HG03558 (cell line): ENCODE results near the gene ACP1.

Experiments used
- ATAC-seq: cut with Tn5 transposase; IDR thresholded peaks from one replicate; pipeline ENCODE4 v1.9.1; 2021; ENCODE audit warnings: moderate number of reproducible peaks; ENCODE audit not compliant: unreplicated experiment; ENCODE audit errors: extremely low read depth

The ACP1 gene

DNA sequence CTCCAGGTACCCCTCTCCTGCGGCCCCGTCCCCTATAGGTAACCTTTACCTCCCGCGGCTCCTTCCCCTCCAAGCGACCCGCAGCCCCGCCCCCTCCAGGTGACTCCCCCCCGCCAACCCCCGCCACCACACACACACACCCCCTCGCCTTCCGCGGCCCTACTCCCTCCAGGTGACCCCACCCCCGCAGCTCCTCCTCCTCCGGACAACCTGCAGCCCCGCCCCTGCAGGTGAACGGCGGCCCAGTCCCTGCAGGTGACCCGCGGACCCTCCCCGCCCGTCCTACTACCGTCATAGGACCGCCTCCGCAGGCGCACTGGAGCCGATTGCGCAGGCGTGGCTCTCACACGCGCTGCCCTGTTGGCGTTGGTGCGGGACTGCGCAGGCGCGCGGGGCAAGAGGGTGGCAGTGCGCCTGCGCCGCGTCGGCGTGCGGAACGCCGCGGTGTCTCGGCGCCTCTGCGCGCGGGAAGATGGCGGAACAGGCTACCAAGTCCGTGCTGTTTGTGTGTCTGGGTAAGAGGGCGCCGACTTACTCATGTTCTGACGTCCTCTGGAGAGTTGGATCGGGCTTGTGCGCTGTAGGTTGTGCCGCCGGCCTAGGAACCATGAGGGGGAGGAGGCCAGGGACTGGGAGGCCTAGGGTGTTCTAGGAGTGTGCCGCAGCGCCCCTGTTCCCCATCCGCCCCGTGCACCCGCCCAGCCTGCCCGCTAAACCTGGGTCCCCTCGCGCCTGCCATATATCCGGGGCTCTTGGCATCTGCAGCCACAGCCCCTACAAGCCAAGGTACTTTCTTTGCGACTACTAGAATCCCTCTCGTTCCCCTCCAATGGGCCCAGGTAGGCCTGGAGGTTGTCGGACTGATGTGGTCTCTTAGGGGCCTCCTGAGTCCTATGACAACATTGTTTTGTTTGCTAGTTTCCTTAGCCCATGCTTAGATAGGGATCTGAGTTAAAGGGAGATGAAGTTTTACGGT lies at the start of gene ACP1:
TSS of gene ACP1 (plus strand) at position 455 of the 976 bp plus-strand sequence. CDS start at position 473, 18 bp downstream.
- ATAC-seq, result peak; percentile 91

DNA sequence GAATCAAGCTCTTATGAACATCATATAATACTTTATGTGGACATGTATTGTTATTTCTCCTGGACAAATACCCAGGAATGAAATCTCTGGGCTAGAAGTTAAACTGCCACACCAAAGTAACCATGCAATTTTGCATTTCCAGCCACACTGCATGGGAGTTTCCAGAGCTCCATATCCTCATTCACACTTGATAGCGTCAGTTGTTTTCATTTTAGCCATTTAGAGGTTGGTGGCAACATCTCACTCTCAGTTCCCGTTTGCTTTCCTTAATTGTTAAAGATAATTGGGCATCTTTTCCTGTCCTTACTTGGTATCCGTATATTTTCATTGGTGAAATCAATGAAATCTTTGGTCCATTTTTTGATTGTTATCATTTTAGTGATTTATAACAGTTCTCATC lies 48.7 kb upstream of the ACP1 start:
- no peak for ATAC-seq

GRCh38 chr2:223451-223850 lies 41.3 kb upstream of the ACP1 start:
- no peak for ATAC-seq

DNA sequence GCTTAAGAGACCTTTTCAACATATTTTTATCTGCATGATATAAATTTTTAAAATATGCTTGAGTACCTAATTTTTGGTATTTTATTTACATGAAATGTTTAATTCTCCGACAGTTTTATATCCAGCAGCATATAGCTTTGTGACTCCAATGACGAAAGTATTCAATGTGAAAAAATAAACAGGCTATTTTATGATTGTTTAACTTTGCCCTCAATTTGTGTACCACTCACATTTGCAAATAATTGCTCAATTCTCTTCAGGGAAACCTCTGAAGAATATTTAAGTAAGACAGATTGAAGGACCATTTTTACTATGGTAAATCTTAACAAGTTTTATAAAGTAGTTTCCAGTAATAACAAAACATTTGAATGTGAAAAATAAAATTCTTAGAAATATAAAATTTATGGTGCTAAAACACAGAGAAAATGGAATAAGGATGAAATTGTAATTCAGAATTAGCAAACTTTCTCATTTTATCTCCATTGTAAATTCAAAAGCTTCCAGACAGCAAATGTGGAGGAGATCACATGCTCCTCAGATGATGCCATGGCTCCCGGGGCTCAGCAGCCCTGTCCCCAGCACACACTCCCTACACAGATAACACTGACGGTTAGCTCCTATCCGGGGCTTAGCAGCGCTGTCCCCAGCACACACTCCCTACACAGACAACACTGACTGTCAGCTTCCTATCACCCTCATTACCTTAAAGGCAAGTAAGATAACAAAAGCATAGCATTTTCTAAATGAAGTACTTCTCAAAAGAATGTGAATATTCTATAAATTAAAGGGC lies 40.6 kb upstream of the ACP1 start:
- no peak for ATAC-seq

- ATAC-seq, result no peak
Measured at GRCh38 chr2:228115-228514, 36.6 kb upstream of the ACP1 start.

GRCh38 chr2:228518-229278 lies 36.0 kb upstream of the ACP1 start:
- no peak for ATAC-seq

- ATAC-seq, result no peak
Measured at GRCh38 chr2:231521-232185, 33.1 kb upstream of the ACP1 start.

DNA sequence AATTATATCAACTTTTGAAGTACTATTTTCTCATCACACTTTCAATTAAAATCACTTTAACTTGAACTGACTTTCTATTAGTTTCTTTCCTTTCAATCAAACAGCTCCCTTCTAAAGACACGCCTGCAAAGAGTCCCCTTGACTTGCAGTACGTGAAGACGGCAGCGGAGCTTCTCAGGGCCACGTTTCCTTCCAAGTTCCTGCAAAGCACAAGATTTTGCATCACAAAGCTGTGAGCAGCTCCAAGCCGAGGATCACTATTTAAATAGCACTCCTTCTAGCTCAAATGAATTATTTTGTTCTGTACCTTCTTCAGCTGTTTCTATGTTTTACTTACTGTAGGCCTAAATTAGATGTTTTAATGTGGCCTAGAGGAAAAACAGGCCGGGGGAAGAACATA lies 31.7 kb upstream of the ACP1 start:
- no peak for ATAC-seq

DNA sequence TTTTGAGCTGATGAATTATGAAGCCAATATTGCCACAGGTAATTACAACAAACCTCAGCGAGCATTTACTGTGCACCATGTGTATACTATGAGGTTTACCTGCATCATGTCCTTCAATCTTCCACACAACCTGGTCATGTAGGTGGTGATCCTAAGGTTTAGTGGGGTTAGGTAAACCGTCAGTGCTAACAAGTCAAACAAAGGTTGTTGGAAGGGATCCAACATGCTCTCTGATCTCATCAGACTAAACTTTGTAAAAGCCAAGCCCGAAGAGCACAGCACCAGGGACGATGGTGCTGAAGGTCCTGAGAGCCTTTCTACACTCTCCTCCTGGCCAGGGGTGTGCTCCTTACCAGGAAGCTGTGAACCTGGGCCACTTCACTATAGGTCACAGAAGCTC lies 30.3 kb upstream of the ACP1 start:
- no peak for ATAC-seq

DNA sequence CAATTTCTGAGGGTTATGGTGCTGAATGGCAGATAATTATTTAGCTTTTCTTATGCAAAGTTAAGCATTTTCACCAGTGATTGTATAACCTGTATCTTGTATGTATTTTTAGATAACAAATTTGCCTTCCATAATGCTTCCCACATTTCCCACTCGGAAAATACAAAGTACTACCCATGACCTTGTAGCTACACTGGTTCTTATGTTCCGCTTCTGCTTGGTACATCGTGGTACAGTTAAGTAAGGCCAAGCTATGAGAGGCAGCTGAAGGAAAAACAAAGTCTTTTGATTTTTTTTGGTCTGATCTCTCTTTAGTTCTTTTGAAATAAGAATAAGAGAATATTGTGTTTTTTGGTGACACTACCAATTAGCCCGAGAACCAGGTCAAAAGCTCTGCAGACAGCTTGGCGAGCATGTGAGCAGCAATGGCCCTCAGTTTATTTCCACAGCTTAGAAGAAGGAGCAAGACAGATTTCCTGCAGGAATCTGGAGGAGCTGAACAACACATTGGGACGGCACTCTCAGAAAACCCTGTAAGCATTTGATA lies 27.7 kb upstream of the ACP1 start:
- no peak for ATAC-seq

- ATAC-seq, result no peak
Measured at GRCh38 chr2:237878-238277, 26.9 kb upstream of the ACP1 start.

DNA sequence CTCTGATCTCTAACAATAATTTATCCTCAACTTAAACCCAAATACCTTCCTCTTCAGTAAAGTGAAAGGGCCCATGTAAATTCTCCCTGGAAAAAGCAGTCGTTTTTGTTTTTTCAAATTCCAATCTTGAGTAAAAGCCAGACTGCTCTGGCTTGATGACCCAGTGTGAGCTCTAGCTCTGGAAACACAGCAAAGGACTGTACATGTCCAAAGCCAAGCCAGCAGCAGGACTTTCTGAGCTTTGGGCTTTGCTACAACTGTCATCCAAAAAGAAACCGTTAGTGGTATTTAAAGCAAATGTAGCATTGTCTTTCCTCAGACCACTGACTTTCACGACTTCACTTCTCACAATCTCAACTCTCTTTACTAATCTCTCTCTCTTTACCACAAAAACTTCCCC lies 26.3 kb upstream of the ACP1 start:
- no peak for ATAC-seq

GRCh38 chr2:238869-239268 lies 25.9 kb upstream of the ACP1 start:
- ATAC-seq, result no peak

GRCh38 chr2:244547-244946 lies 20.2 kb upstream of the ACP1 start:
- no peak for ATAC-seq

- ATAC-seq, result no peak
Measured at GRCh38 chr2:246489-247144, 18.1 kb upstream of the ACP1 start.

- ATAC-seq, result no peak
Measured at GRCh38 chr2:248724-249123, 16.0 kb upstream of the ACP1 start.

GRCh38 chr2:249538-250042 lies 15.2 kb upstream of the ACP1 start:
- ATAC-seq, result no peak

DNA sequence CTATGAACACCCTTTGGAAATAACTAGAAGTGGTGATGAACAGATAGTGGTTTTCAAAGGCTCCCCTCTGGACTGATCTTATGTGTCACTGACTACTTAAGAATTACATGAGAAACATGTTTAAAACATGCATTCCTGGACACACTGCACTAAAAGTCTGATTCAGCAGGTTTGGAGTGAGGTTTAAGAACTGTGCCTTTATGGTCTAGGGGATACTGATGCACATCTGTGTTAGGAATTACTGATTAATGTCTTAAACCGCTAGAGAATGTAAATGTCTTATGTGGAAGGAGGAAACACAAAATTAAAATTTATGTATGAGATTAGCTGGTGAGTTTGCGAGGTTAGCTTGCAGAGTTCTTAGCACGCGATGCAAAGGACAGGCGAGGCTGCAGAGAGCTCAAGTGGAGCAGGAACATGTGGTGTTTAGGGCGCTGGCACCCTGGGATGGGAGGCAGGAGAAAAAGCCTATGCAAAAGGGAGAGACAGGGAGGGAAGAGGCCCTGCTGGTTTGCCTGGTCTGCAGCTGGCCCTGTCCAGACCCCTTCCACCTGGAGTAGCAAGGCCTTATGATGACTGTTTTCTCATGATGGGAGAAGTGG lies 12.6 kb upstream of the ACP1 start:
- ATAC-seq, result no peak

DNA sequence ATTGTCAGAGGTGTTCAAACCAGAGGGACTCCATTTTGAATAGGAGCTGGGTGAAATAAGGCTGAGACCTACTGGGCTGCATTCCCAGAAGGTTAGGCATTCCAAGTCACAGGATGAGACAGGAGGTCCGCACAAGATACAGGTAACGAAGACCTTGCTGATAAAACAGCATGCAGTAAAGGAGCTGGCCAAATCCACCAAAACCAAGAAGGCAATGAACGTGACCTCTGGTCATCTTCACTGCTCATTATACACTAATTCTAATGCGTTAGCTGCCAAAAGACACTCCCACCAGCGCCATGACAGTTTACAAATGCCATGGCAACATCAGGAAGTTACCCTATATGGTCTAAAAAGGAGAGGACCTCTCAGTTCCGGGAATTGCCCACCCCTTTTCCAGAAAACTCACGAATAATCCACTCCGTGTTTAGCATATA lies 11.5 kb upstream of the ACP1 start:
- no peak for ATAC-seq
